Measurements from ENCODE around the gene PYHIN1. TPM values are rescaled to one million over a fixed set of nuclear protein-coding genes. Genes with fewer than 3 reads are reported as not detected.
"Not testable (repeated sequence)": the region's sequence is repeated elsewhere in the genome, so short reads cannot be mapped to it uniquely, and the experiment has no call there.

The PYHIN1 gene
- total RNA-seq, 1 donor from 2014 or later, result not detected

DNA sequence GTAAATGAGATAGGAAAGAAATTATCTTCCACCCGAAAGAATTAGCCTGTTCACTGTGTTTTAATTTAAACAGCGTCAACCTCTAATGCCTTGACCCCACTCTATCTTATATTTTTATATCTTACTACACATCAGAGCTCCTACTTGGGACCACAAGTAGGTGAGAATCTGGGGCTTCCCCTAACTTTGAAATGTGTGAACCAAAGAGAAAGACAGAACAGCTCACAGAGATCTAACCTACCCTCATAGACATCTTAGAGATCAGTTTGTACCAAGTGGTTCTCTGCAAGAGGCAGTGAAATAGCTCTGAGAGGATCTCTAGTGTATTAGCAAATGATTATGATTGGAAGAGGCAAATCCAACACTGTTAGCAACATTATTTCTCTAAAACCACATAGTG, 47.4 kb downstream of the PYHIN1 start:
- no peak for DNase-seq (ENCODE audit: extremely low read depth, low read depth, low spot score)

- no peak for DNase-seq (ENCODE audit: extremely low read depth, low read depth, low spot score)
These were observed 47.9 kb downstream of the PYHIN1 start for GRCh38 chr1:158979229-158979628.

GRCh38 chr1:158983235-158983634, 51.9 kb downstream of the PYHIN1 start:
- no peak for DNase-seq (ENCODE audit: extremely low read depth, low read depth, low spot score)

- DNase-seq (ENCODE audit: extremely low read depth, low read depth, low spot score), result no peak
These were observed 53.0 kb downstream of the PYHIN1 start for GRCh38 chr1:158984386-158984785.

DNA sequence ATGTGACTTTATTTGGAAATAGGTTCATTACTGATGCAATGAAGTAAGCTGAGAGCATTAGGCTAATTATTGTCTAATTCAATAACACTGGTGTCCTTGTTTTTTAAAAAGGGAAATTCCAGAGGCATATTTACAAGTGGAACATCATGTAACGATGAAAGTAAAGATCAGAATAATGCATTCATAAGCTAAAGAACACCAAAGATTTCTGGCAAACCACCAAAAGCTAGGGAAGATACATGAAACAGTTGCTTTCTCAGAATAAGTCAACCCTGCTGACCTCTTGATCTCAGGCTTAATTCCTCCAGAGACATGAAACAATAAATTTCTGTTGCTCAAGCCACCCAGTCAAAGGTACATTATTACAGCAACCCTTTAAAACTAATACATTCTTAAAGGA, 58.1 kb downstream of the PYHIN1 start:
- no peak for DNase-seq (ENCODE audit: extremely low read depth, low read depth, low spot score)

DNA sequence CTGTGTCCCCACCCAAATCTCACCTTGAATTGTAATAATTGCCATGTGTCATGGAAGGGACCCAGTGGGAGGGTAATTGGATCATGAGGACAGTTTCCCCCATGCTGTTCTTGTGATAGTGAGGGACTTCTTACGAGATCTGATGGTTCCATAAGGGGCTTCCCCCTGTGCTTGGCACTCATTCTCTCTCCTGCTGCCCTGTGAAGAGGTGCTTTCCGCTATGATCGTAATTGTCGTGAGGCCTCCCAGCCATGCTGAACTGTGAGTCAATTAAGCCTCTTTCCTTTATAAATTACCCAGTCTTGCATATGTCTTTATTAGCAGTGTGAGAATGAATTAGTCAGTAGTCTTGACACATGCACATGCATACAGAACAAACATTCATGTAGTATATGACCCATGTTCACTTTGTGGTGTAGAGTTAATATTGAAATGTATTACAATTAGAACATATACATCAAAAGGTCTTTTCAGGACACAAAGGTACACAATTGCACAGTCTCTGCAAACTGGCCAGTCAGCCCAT, 61.5 kb downstream of the PYHIN1 start:
- DNase-seq (ENCODE audit: extremely low read depth, low read depth, low spot score), result no peak

GRCh38 chr1:158996998-158997397, 65.6 kb downstream of the PYHIN1 start:
- DNase-seq (ENCODE audit: extremely low read depth, low read depth, low spot score), result no peak

GRCh38 chr1:158998037-158998780, 66.9 kb downstream of the PYHIN1 start:
- no peak for DNase-seq (ENCODE audit: extremely low read depth, low read depth, low spot score)

DNA sequence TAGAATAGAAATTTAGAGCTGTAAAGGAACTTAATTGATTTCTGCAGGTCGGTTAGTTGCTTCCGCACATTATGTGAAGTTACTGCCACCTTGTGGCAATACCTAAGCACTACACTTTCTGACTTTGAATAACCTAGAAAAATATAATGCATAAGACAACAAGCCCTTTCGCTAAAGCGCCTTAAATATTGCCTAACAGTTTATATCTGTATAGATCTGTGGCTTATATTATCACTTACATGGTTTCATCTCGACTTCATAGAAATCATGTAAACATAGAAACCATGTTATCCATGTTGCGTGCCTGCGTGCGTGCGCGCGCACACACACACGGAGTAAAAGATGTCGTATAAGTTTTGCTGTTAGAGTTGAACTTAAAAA, 67.4 kb downstream of the PYHIN1 start:
- DNase-seq (ENCODE audit: extremely low read depth, low read depth, low spot score), result no peak

- no peak for DNase-seq (ENCODE audit: extremely low read depth, low read depth, low spot score)
These were observed 68.1 kb downstream of the PYHIN1 start for GRCh38 chr1:158999316-159000069.

- DNase-seq (ENCODE audit: extremely low read depth, low read depth, low spot score), result no peak
These were observed 68.7 kb downstream of the PYHIN1 start for GRCh38 chr1:159000070-159000409.

DNA sequence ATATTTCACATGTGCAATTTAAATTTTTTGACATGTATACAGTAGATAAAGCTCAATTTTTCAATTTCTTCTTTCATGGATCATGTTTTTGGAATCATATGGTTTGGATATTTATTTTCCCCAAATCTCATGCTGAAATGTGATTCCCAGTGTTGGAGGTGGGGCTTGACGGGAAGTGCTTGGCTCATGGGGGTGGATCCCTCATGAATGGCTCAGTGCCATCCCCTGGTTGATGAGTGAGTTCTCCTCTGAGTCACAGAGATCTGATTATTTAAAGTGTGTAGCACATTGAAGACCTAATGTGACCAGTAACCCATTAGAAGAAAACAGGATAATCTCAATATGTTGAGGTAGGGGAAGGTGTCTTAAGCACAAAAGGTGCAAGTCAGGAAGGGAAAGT, 69.3 kb downstream of the PYHIN1 start:
- peak; percentile 83 for DNase-seq (ENCODE audit: extremely low read depth, low read depth, low spot score)

GRCh38 chr1:159005161-159005560, 73.8 kb downstream of the PYHIN1 start:
- DNase-seq (ENCODE audit: extremely low read depth, low read depth, low spot score), result no peak

DNA sequence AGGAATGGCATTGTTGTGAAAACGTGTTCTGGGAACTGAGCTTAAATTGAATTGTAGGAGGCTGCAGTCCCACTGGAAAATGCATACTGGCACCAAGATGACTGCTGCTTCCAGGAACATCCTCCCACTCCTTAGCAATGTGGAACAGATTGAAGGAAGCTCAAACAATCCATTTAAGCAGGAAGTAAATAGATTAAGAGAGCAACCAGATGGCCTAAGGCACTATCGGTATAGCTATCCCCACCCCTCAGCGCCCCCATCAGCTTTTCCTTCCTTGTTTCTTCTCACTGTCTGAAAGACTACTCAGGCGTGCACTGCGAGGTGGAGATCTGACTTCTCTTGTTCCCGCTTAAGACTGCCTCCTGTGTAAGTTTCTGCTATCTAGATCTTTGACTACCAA, 74.3 kb downstream of the PYHIN1 start:
- no peak for DNase-seq (ENCODE audit: extremely low read depth, low read depth, low spot score)

DNA sequence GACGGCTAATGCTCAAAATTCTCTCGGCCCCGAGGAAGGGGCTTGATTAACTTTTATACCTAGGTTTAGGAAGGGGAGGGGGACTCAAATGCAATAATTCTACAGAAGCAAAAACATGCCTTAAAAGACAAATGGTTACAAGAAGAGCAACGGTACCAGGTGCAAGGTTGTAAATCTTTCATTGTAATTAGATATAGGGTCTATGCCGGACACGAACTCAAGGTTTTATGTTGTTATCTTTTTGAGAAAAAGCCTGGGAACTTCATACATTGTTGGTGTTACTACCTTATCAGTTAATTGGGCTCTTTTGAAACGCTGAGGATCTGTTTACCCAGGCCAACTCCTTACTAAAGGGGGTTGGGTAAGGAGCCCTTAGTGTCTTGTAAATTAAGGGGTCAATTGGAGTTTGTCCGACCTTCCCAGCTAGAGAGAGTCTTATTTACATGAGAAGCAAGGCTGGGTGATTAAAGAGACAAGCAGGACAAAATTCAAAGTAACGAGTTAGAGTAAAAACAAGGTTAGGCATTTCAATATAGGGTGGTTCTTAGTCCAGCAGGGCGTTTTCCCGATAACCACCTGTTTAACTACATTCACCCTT, 75.0 kb downstream of the PYHIN1 start:
- not testable (repeated sequence) for DNase-seq (ENCODE audit: extremely low read depth, low read depth, low spot score)

- no peak for DNase-seq (ENCODE audit: extremely low read depth, low read depth, low spot score)
These were observed 76.4 kb downstream of the PYHIN1 start for GRCh38 chr1:159007726-159008125.

DNA sequence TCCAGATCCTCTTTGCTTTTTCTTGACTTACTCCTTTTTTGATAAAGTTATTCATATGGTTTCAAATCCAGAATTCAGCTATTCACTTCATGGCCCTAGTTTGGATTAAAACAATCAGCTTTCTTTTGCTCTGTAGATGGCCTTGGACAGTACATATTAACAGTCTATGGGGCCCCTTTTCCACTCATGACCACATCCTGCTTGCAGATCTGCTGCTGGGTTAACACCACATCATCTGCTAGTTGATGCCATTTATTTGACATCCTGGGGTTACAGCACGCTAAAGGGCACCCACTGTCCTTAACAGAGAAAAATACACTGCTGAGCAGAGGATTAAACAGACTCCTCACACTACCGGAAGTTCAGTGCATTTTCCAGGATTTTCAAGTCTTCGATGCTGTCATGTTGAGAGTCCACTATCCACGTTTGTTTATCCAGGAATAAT, 77.4 kb downstream of the PYHIN1 start:
- DNase-seq (ENCODE audit: extremely low read depth, low read depth, low spot score), result no peak

DNA sequence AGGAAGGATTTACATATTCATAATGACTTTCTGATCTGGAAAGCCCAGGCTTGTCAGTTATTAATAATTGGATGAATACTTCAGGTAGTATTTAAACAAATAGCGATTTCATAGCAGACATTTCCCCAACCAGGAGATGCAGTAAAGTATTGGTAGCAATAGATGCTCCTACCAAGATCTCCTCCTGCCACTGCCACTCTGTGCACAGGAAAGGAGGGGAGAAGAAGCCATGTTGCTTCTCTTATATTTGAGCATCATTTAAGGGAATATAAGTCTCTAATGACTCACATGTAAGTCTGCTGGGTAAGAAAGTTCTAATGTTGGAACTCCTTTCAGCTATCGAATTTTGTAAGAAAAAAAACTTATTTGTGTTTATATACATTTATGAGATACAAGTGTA, 77.9 kb downstream of the PYHIN1 start:
- DNase-seq (ENCODE audit: extremely low read depth, low read depth, low spot score), result no peak

- peak; percentile 82 for DNase-seq (ENCODE audit: extremely low read depth, low read depth, low spot score)
These were observed 78.5 kb downstream of the PYHIN1 start, which contains the start of gene IFI16 for GRCh38 chr1:159009704-159010361. Gene IFI16 (plus strand): TSS chr1:159009907. CDS start chr1:159014681, 4,774 bp downstream.

DNA sequence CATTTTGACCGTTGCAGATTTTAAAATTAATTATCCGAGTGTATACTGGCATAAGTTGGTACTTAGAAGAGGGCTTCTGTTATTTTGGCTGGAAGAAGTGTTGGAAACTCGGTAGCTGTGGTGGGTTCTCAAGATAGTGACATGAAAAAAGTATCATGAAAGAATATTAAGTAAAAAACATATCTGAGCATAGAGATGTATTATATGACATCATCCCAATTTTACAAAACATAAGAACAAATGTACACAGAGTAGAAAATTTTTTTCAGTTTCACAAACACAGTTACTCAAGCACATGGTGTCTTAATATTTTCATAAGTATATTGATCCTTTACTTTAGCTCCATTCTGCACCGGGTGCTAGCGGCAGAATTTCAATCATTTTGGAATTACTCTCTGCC, 79.0 kb downstream of the PYHIN1 start:
- no peak for DNase-seq (ENCODE audit: extremely low read depth, low read depth, low spot score)

DNA sequence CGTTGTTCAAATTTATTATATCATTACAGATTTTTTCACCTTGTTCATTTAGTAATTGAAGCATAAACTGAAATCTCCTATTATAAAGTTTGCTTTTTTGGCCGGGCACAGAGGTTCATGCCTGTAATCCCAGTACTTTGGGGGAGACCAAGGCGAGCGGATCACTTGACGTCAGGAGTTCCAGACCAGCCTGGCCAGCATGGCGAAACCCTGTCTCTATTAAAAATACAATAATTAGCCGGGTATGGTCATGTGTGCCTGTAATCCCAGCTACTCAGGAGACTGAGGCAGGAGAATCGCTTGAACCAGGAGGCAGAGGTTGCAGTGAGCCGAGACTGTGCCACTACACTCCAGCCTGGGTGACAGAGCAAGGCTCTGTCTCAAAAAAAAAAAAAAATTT, 79.6 kb downstream of the PYHIN1 start:
- not testable (repeated sequence) for DNase-seq (ENCODE audit: extremely low read depth, low read depth, low spot score)

All from glomerular endothelial cell (primary cell).